ENCODE data around the gene TMEM179. TPM values are rescaled to one million over a fixed set of nuclear protein-coding genes. Genes with fewer than 3 reads are reported as not detected.

Gene TMEM179
- total RNA-seq, 1 experiment from 2014 or later: 3.4 TPM

- intact Hi-C loops (cut with micrococcal nuclease; ENCODE audit: unreplicated experiment) (no loop called here), in situ Hi-C loops (cut with HindIII; ENCODE audit: low pct_unique_long_range_greater_than_20kb, low sequenced_read_pairs) (no loop called here)
- H3K27ac ChIP-seq (ENCODE audit: low read length): no peak overlapping the region
- no peaks in the 10 kb centered on the region for H3K9me3 ChIP-seq (ENCODE audit: control insufficient read depth, insufficient read depth, low read depth, low read length)
- H3K4me3 ChIP-seq (ENCODE audit: low read depth in 2 of 2, low read length in 2 of 2): no peak overlapping the region
- H3K36me3 ChIP-seq (ENCODE audit: control insufficient read depth, insufficient read depth, low read length): no peaks in the 10 kb centered on the region
- no TSS peak for BruUV-seq (replicated peaks)
- DNase-seq (ENCODE audit: low read depth, low spot score) (no peak), ATAC-seq (no peak)
- CTCF ChIA-PET: no interaction called here
- no peaks in the 10 kb centered on the region for H3K4me1 ChIP-seq (ENCODE audit: control insufficient read depth, insufficient read depth, low read length)
- H3K27me3 ChIP-seq (ENCODE audit: control insufficient read depth, insufficient read depth, low read length): no peaks in the 10 kb centered on the region
- TF ChIP-seq REST (IDR thresholded peaks at IDR 0.05; ENCODE audit: insufficient read depth in 1 of 2, low read depth in 2 of 2, low read length in 1 of 2): no peak
- TF ChIP-seq SIN3A (IDR thresholded peaks at IDR 0.05; ENCODE audit: borderline replicate concordance, insufficient read depth, low read depth, low read length): no peak
- no peak for TF ChIP-seq POLR2AphosphoS5 (IDR thresholded peaks at IDR 0.05; ENCODE audit: low read depth, low read length)
- no peak for TF ChIP-seq TCF7L2 (IDR thresholded peaks at IDR 0.05; ENCODE audit: low read depth, low read length)
- TF ChIP-seq CTCF (IDR thresholded peaks at IDR 0.05): no peak
- POLR2A ChIA-PET: no interaction called here
These were observed 12.3 kb downstream of the TMEM179 start for GRCh38 chr14:104592292-104592672.

GRCh38 chr14:104591506-104592291, 12.9 kb downstream of the TMEM179 start:
- no TSS peak for BruUV-seq (replicated peaks)
- Histone ChIP-seq H3K27ac (ENCODE audit: low read length) (no peak overlapping the region), H3K9me3 (ENCODE audit: control insufficient read depth, insufficient read depth, low read depth, low read length) (no peaks in the 10 kb centered on the region), H3K4me3 (ENCODE audit: low read depth in 2 of 2, low read length in 2 of 2) (no peak overlapping the region), H3K36me3 (ENCODE audit: control insufficient read depth, insufficient read depth, low read length) (no peaks in the 10 kb centered on the region), H3K27me3 (ENCODE audit: control insufficient read depth, insufficient read depth, low read length) (no peaks in the 10 kb centered on the region), H3K4me1 (ENCODE audit: control insufficient read depth, insufficient read depth, low read length) (no peaks in the 10 kb centered on the region)
- ATAC-seq: no peak
- no peak for DNase-seq (ENCODE audit: low read depth, low spot score)
- intact Hi-C loops (cut with micrococcal nuclease; ENCODE audit: unreplicated experiment): no loop called here
- POLR2A ChIA-PET: no interaction called here
- CTCF ChIA-PET: no interaction called here
- TF ChIP-seq CTCF (IDR thresholded peaks at IDR 0.05): no peak
- TF ChIP-seq SIN3A (IDR thresholded peaks at IDR 0.05; ENCODE audit: borderline replicate concordance, insufficient read depth, low read depth, low read length): no peak
- no peak for TF ChIP-seq TCF7L2 (IDR thresholded peaks at IDR 0.05; ENCODE audit: low read depth, low read length)
- TF ChIP-seq REST (IDR thresholded peaks at IDR 0.05; ENCODE audit: insufficient read depth in 1 of 2, low read depth in 2 of 2, low read length in 1 of 2): no peak
- TF ChIP-seq POLR2AphosphoS5 (IDR thresholded peaks at IDR 0.05; ENCODE audit: low read depth, low read length): no peak
- in situ Hi-C loops (cut with HindIII; ENCODE audit: low pct_unique_long_range_greater_than_20kb, low sequenced_read_pairs): no loop called here
